Chondrocyte (in vitro differentiated cells): ENCODE data around the gene NCAPG2. TPM values are rescaled to one million over a fixed set of nuclear protein-coding genes. Genes with fewer than 3 reads are reported as not detected.
"Not testable (repeated sequence)": the region's sequence is repeated elsewhere in the genome, so short reads cannot be mapped to it uniquely, and the experiment has no call there.

Experiments used
- DNase-seq: peaks from one replicate; pipeline ENCODE4 v3.0.0; 2021; ENCODE audit warnings: mixed read lengths, low spot score
- H3K27ac Mint-ChIP-seq: one replicate; pipeline ENCODE4 v1.8.0; 2021; ENCODE audit warnings: mild to moderate bottlenecking, moderate library complexity, mixed read lengths; ENCODE audit not compliant: unreplicated experiment
- H3K27me3 Mint-ChIP-seq: 2 replicates; pipeline ENCODE4 v1.8.0; 2021; ENCODE audit warnings: low read depth, mixed read lengths
- H3K36me3 Mint-ChIP-seq: 2 replicates; pipeline ENCODE4 v1.8.0; 2021; ENCODE audit warnings: low read depth, mixed read lengths
- H3K4me1 Mint-ChIP-seq: 2 replicates; pipeline ENCODE4 v1.8.0; 2021; ENCODE audit warnings: low read depth, mild to moderate bottlenecking, mixed read lengths
- H3K4me3 Mint-ChIP-seq: one replicate; pipeline ENCODE4 v1.8.0; 2021; ENCODE audit warnings: mild to moderate bottlenecking, moderate library complexity, mixed read lengths; ENCODE audit not compliant: unreplicated experiment
- H3K9me3 Mint-ChIP-seq: 2 replicates; pipeline ENCODE4 v1.8.0; 2021; ENCODE audit warnings: low read depth, mixed read lengths
- CTCF ChIP-seq: fragments of 200-600 bp; sonication (generic); IDR thresholded peaks from 2 replicates; pipeline ENCODE4 v1.5.0; 2021; ENCODE audit warnings: antibody characterized with exemption, mild to moderate bottlenecking, moderate library complexity
- total RNA-seq: library from RNA; stranded (reverse); gene quantifications from 3 replicates; pipeline ENCODE4 v1.2.1, GENCODE V29; 2021

Gene NCAPG2
- total RNA-seq, 1 donor from 2014 or later: 13.0 TPM

- peaks cover 11% of the 10 kb centered on the region for H3K36me3 Mint-ChIP-seq
- H3K9me3 Mint-ChIP-seq: no peaks in the 10 kb centered on the region
- DNase-seq: no peak
- H3K27ac Mint-ChIP-seq: no peak overlapping the region
- H3K4me1 Mint-ChIP-seq: peaks cover 20% of the 10 kb centered on the region
- TF ChIP-seq CTCF: no peak
- no peaks in the 10 kb centered on the region for H3K27me3 Mint-ChIP-seq
- H3K4me3 Mint-ChIP-seq: no peak overlapping the region
Measured at GRCh38 chr7:158645842-158646241, 58.8 kb downstream of the NCAPG2 start.

- H3K27me3 Mint-ChIP-seq: no peaks in the 10 kb centered on the region
- H3K4me1 Mint-ChIP-seq: no peaks in the 10 kb centered on the region
- H3K36me3 Mint-ChIP-seq: peaks cover 14% of the 10 kb centered on the region
- no peaks in the 10 kb centered on the region for H3K9me3 Mint-ChIP-seq
- H3K27ac Mint-ChIP-seq: no peak overlapping the region
- no peak overlapping the region for H3K4me3 Mint-ChIP-seq
- DNase-seq: no peak
- no peak for TF ChIP-seq CTCF
Measured at GRCh38 chr7:158642149-158642548, 62.5 kb downstream of the NCAPG2 start.

GRCh38 chr7:158638001-158638400 lies 66.6 kb downstream of the NCAPG2 start:
- H3K4me3 Mint-ChIP-seq: no peak overlapping the region
- no peaks in the 10 kb centered on the region for H3K4me1 Mint-ChIP-seq
- peaks cover 7% of the 10 kb centered on the region for H3K36me3 Mint-ChIP-seq
- DNase-seq: no peak
- no peaks in the 10 kb centered on the region for H3K9me3 Mint-ChIP-seq
- H3K27me3 Mint-ChIP-seq: no peaks in the 10 kb centered on the region
- no peak overlapping the region for H3K27ac Mint-ChIP-seq
- no peak for TF ChIP-seq CTCF

- TF ChIP-seq CTCF: no peak
- no peak for DNase-seq
- H3K4me3 Mint-ChIP-seq: no peak overlapping the region
Measured at GRCh38 chr7:158633055-158633956, 71.3 kb downstream of the NCAPG2 start.

DNA sequence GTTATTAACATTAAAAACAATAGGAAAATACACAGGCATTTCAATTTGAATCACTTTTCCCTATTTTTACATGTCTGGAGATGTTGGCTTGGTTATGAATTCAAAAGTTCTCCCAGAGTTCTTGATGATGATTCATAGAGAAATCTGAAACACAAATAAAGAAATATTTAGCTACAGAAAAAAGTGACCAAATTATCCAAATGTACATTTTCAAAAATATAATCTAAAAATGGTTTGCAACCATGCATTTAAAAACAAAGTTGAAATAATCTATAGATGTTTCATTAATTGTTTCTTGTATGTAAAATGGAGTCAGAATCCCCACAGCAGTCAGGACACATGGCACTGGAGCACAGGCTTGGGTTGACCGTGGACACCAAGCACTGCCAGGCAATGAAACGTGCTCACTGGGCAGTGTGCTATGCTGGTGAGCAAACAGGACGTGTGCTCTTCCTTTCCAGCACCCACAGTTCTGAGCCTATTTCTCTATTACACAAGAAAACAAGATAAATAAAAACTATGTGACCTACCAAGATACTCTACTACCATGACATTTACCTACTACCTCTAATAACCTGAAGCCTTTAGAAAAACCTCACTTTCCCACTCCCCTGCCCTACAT lies 72.9 kb downstream of the NCAPG2 start:
- Mint-ChIP-seq H3K27ac (peak overlapping the region; percentile 75), H3K9me3 (no peaks in the 10 kb centered on the region), H3K4me1 (peaks cover 15% of the 10 kb centered on the region), H3K27me3 (no peaks in the 10 kb centered on the region), H3K4me3 (no peak overlapping the region), H3K36me3 (no peaks in the 10 kb centered on the region)
- DNase-seq: no peak
- TF ChIP-seq CTCF: no peak

More at GRCh38 chr7:158633055-158633956, 71.3 kb downstream of the NCAPG2 start:
- Mint-ChIP-seq H3K9me3 (no peaks in the 10 kb centered on the region), H3K36me3 (peaks cover 1% of the 10 kb centered on the region), H3K27ac (peak overlapping the region; percentile 23), H3K4me1 (peaks cover 15% of the 10 kb centered on the region), H3K27me3 (no peaks in the 10 kb centered on the region)

- H3K9me3 Mint-ChIP-seq, H3K4me3 Mint-ChIP-seq, H3K36me3 Mint-ChIP-seq, DNase-seq, H3K27me3 Mint-ChIP-seq, H3K27ac Mint-ChIP-seq: not testable (repeated sequence)
- H3K4me1 Mint-ChIP-seq: peaks cover 12% of the 10 kb centered on the region
Measured at GRCh38 chr7:158626289-158626688, 78.3 kb downstream of the NCAPG2 start.
